Measurements from ENCODE around the gene RAB35. TPM values are rescaled to one million over a fixed set of nuclear protein-coding genes. Genes with fewer than 3 reads are reported as not detected.

The RAB35 gene
- total RNA-seq, 1 experiment from 2014 or later, result 57.9 TPM

GRCh38 chr12:120119271-120119973 is 2.9 kb upstream of the RAB35 start:
- Histone ChIP-seq H3K36me3 (ENCODE audit: insufficient read depth, low read length, poor library complexity, severe bottlenecking) (no peaks in the 10 kb centered on the region), H3K4me3 (ENCODE audit: low read depth, low read length, poor library complexity, severe bottlenecking) (no peak overlapping the region), H3K27me3 (replicated peaks; ENCODE audit: insufficient read depth, low read depth, low read length, poor library complexity) (no peaks in the 10 kb centered on the region), H3K4me1 (ENCODE audit: insufficient read depth, low read length, poor library complexity, severe bottlenecking) (peaks cover 13% of the 10 kb centered on the region), H3K27ac (ENCODE audit: low read depth, low read length, poor library complexity, severe bottlenecking) (peak overlapping the region; percentile 16), H3K9me3 (ENCODE audit: low read depth, low read length, poor library complexity, severe bottlenecking) (no peaks in the 10 kb centered on the region)
- TF ChIP-seq EZH2 (IDR thresholded peaks at IDR 0.05; ENCODE audit: borderline replicate concordance, low read depth, low read length, poor library complexity, severe bottlenecking), result no peak
- TF ChIP-seq, protein P1, sequence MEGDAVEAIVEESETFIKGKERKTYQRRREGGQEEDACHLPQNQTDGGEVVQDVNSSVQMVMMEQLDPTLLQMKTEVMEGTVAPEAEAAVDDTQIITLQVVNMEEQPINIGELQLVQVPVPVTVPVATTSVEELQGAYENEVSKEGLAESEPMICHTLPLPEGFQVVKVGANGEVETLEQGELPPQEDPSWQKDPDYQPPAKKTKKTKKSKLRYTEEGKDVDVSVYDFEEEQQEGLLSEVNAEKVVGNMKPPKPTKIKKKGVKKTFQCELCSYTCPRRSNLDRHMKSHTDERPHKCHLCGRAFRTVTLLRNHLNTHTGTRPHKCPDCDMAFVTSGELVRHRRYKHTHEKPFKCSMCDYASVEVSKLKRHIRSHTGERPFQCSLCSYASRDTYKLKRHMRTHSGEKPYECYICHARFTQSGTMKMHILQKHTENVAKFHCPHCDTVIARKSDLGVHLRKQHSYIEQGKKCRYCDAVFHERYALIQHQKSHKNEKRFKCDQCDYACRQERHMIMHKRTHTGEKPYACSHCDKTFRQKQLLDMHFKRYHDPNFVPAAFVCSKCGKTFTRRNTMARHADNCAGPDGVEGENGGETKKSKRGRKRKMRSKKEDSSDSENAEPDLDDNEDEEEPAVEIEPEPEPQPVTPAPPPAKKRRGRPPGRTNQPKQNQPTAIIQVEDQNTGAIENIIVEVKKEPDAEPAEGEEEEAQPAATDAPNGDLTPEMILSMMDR (conservative IDR thresholded peaks at IDR 0.05; ENCODE audit: low read depth, low read length), result no peak
- DNase-seq (ENCODE audit: low spot score), result no peak
- no TSS peak for BruUV-seq (replicated peaks)
- ChIA-PET POLR2A (ENCODE audit: low non-redundant PET) (no interaction called here), CTCF (no interaction called here)
- intact Hi-C loops (cut with micrococcal nuclease; ENCODE audit: unreplicated experiment), result loop anchor here (10.0 kb wide), 1 partner anchor 145 kb away; the partner anchor contains the start of gene PXN

DNA sequence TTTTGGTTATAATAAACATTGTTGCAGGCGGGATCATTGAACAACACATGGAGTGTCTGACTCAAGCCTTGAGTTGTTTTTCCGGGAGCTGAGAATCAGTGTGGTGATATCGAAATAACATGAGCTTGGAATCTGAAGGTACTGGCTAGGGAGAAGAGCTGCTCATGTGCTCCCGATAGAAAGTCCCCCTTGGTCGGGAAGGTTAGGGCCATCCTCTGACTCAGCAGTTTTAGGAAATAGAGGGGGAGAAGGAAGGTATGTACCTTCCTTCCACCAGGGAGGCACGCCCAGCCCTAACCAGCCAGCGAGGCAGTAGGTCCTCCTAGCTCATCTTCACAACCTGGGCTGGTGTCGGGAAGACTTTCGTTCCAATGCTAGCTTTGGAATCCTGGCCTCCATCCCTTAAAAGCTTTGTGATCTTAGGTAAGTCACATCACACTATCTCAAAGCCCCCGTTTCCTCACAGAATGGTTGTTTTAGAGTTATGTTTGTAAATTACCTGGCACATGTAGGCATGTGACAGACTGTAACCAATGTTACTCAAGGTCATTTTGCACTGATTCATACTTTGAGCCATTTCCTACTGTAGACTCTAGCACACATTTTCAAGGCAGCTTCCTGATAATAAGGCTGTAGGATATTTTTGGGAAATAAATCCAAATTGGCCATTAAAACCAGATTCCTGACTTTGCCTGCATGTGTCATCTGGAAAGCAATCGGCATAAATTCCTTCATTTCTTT is 1.9 kb upstream of the RAB35 start:
- no peak for TF ChIP-seq EZH2 (IDR thresholded peaks at IDR 0.05; ENCODE audit: borderline replicate concordance, low read depth, low read length, poor library complexity, severe bottlenecking)
- TF ChIP-seq, protein P1 (conservative IDR thresholded peaks at IDR 0.05; ENCODE audit: low read depth, low read length), result no peak
- no peaks in the 10 kb centered on the region for H3K27me3 ChIP-seq (replicated peaks; ENCODE audit: insufficient read depth, low read depth, low read length, poor library complexity)
- H3K4me3 ChIP-seq (ENCODE audit: low read depth, low read length, poor library complexity, severe bottlenecking), result peak overlapping the region; percentile 98
- H3K4me1 ChIP-seq (ENCODE audit: insufficient read depth, low read length, poor library complexity, severe bottlenecking), result peaks cover 13% of the 10 kb centered on the region
- H3K27ac ChIP-seq (ENCODE audit: low read depth, low read length, poor library complexity, severe bottlenecking), result no peak overlapping the region
- POLR2A ChIA-PET (ENCODE audit: low non-redundant PET), result no interaction called here
- CTCF ChIA-PET, result no interaction called here
- peak; percentile 20 for DNase-seq (ENCODE audit: low spot score)
- no TSS peak for BruUV-seq (replicated peaks)
- intact Hi-C loops (cut with micrococcal nuclease; ENCODE audit: unreplicated experiment), result loop anchor here (10.0 kb wide), 1 partner anchor 146 kb away; the partner anchor contains the start of gene PXN
- no peaks in the 10 kb centered on the region for H3K36me3 ChIP-seq (ENCODE audit: insufficient read depth, low read length, poor library complexity, severe bottlenecking)
- no peaks in the 10 kb centered on the region for H3K9me3 ChIP-seq (ENCODE audit: low read depth, low read length, poor library complexity, severe bottlenecking)

- Histone ChIP-seq H3K27ac (ENCODE audit: low read depth, low read length, poor library complexity, severe bottlenecking) (no peak overlapping the region), H3K36me3 (ENCODE audit: insufficient read depth, low read length, poor library complexity, severe bottlenecking) (no peaks in the 10 kb centered on the region), H3K4me1 (ENCODE audit: insufficient read depth, low read length, poor library complexity, severe bottlenecking) (peaks cover 13% of the 10 kb centered on the region), H3K27me3 (replicated peaks; ENCODE audit: insufficient read depth, low read depth, low read length, poor library complexity) (no peaks in the 10 kb centered on the region), H3K4me3 (ENCODE audit: low read depth, low read length, poor library complexity, severe bottlenecking) (peak overlapping the region; percentile 98), H3K9me3 (ENCODE audit: low read depth, low read length, poor library complexity, severe bottlenecking) (no peaks in the 10 kb centered on the region)
- TSS peak; percentile 75 for BruUV-seq (replicated peaks)
- POLR2A ChIA-PET (ENCODE audit: low non-redundant PET), result no interaction called here
- intact Hi-C loops (cut with micrococcal nuclease; ENCODE audit: unreplicated experiment), result loop anchor here (10.0 kb wide), 1 partner anchor 147 kb away; the partner anchor contains the start of gene PXN
- DNase-seq (ENCODE audit: low spot score), result no peak
- TF ChIP-seq EZH2 (IDR thresholded peaks at IDR 0.05; ENCODE audit: borderline replicate concordance, low read depth, low read length, poor library complexity, severe bottlenecking), result no peak
- TF ChIP-seq, protein P1 (conservative IDR thresholded peaks at IDR 0.05; ENCODE audit: low read depth, low read length), result no peak
- CTCF ChIA-PET, result no interaction called here
These were observed 1.4 kb upstream of the RAB35 start for GRCh38 chr12:120117961-120118320.

Measured in A673 (cell line).